Endothelial cell of umbilical vein (primary cell): ENCODE data around the gene SCN1B. TPM values are rescaled to one million over a fixed set of nuclear protein-coding genes. Genes with fewer than 3 reads are reported as not detected.

Experiments used
- BruUV-seq: library from RNA; stranded (reverse); fragments of 400-500 nt; replicated peaks from 2 replicates; lab custom pipeline; 2021; lab: Mats Ljungman, UMichigan
- CTCF ChIA-PET: fragments of 300-600, 350-600 bp; sonication (Branson Sonifier 250); formaldehyde crosslinking; loops from one replicate; lab custom pipeline; 2021; ENCODE audit warnings: antibody characterized with exemption, inconsistent platforms; lab: Charles Lee
- POLR2A ChIA-PET: fragments of 300-600, 350-600 bp; sonication (Branson Sonifier 250); formaldehyde crosslinking; loops from one replicate; lab custom pipeline; 2021; ENCODE audit warnings: antibody characterized with exemption, inconsistent platforms; lab: Charles Lee
- DNase-seq: peaks from one replicate; pipeline ENCODE4 v3.0.0-alpha.2; 2011; ENCODE audit warnings: low read depth, low spot score
- FAIRE-seq: peaks from 2 replicates; lab custom pipeline; 2011; peaks lifted over from hg19 to GRCh38; lab: Jason Lieb, UNC
- H2AFZ ChIP-seq: 2 replicates; pipeline ENCODE4 v1.6.0; 2012; ENCODE audit warnings: low read depth, low read length, control low read depth, inconsistent platforms
- H3K27ac ChIP-seq: 2 replicates; pipeline ENCODE4 v1.5.1; 2011; ENCODE audit warnings: low read depth, mild to moderate bottlenecking, control low read depth, low read length, moderate library complexity; ENCODE audit not compliant: insufficient read depth
- H3K27me3 ChIP-seq, 2 experiments: 2 replicates each; pipeline versions ENCODE4 v1.6.0 to v1.6.1; 2011; ENCODE audit warnings: low read length in 2 of 2, mixed read lengths in 1 of 2; ENCODE audit not compliant: control insufficient read depth in 2 of 2, insufficient read depth in 2 of 2
- H3K36me3 ChIP-seq, 2 experiments: 2 replicates in 1 of 2; 3 replicates in 1 of 2; pipeline ENCODE4 v1.5.1; 2011; ENCODE audit warnings: low read length in 2 of 2, mild to moderate bottlenecking in 1 of 2, moderate library complexity in 1 of 2; ENCODE audit not compliant: control insufficient read depth in 2 of 2, insufficient read depth in 2 of 2; ENCODE audit errors: extremely low read depth in 1 of 2
- H3K4me1 ChIP-seq: 3 replicates; pipeline ENCODE4 v1.5.1; 2011; ENCODE audit warnings: mild to moderate bottlenecking, low read length; ENCODE audit not compliant: control insufficient read depth, insufficient read depth; ENCODE audit errors: extremely low read depth
- H3K4me2 ChIP-seq: 2 replicates; pipeline ENCODE4 v1.6.1; 2011; ENCODE audit warnings: low read length, control low read depth, mixed read lengths; ENCODE audit not compliant: insufficient read depth
- H3K4me3 ChIP-seq, 3 experiments: fragments of 200-600 bp in 1 of 3; sonication (generic), shearing (Covaris generic) in 1 of 3; replicated peaks in 1 of 3; 2 replicates each; pipeline ENCODE4 v1.5.1; 2011 to 2016; ENCODE audit warnings: control low read depth in 3 of 3, low read length in 3 of 3, mild to moderate bottlenecking in 2 of 3, inconsistent platforms in 1 of 3, low read depth in 1 of 3, moderate library complexity in 1 of 3; ENCODE audit not compliant: insufficient read depth in 1 of 3
- H3K79me2 ChIP-seq: 2 replicates; pipeline ENCODE4 v1.6.0; 2012; ENCODE audit warnings: low read length, inconsistent platforms; ENCODE audit not compliant: control insufficient read depth, insufficient read depth
- H3K9ac ChIP-seq: replicated peaks from 2 replicates; pipeline ENCODE3; 2011; ENCODE audit warnings: low read length, control low read depth; ENCODE audit not compliant: insufficient read depth; ENCODE audit errors: extremely low read depth
- H3K9me1 ChIP-seq: replicated peaks from 3 replicates; pipeline ENCODE4 v1.6.0; 2011; ENCODE audit warnings: mild to moderate bottlenecking, low read length; ENCODE audit not compliant: control insufficient read depth, insufficient read depth; ENCODE audit errors: extremely low read depth
- H3K9me3 ChIP-seq: replicated peaks from 2 replicates; pipeline ENCODE4 v1.5.1; 2012; ENCODE audit warnings: low read length, inconsistent platforms; ENCODE audit not compliant: control insufficient read depth, insufficient read depth
- H4K20me1 ChIP-seq: replicated peaks from 2 replicates; pipeline ENCODE3; 2011; ENCODE audit warnings: mild to moderate bottlenecking, low read length; ENCODE audit not compliant: control insufficient read depth, insufficient read depth; ENCODE audit errors: extremely low read depth
- EZH2 ChIP-seq: IDR thresholded peaks from 2 replicates; pipeline ENCODE4 v1.6.1; 2012; ENCODE audit warnings: borderline replicate concordance, low read depth, mild to moderate bottlenecking, moderate library complexity, low read length, inconsistent platforms; ENCODE audit not compliant: severe bottlenecking
- FOS ChIP-seq: IDR thresholded peaks from 2 replicates; pipeline ENCODE4 v1.6.1; 2011; ENCODE audit warnings: mild to moderate bottlenecking, low read length, moderate library complexity, borderline replicate concordance; ENCODE audit not compliant: insufficient read depth
- GATA2 ChIP-seq: IDR thresholded peaks from 2 replicates; pipeline ENCODE4 v1.7.0; 2011; ENCODE audit warnings: low read depth, mild to moderate bottlenecking, moderate library complexity, mixed read lengths, low read length; ENCODE audit not compliant: insufficient read length, insufficient read depth
- JUN ChIP-seq: IDR thresholded peaks from 2 replicates; pipeline ENCODE4 v1.6.1; 2011; ENCODE audit warnings: borderline replicate concordance, low read depth; ENCODE audit not compliant: insufficient read length, insufficient read depth
- MYC ChIP-seq: IDR thresholded peaks from one replicate; pipeline ENCODE4 v1.6.1; 2011; ENCODE audit warnings: mild to moderate bottlenecking, low read depth, low read length
- POLR2A ChIP-seq: IDR thresholded peaks from 2 replicates; pipeline ENCODE4 v1.6.1; 2012; ENCODE audit warnings: low read depth, mild to moderate bottlenecking, control low read depth, low read length
- POLR2AphosphoS5 ChIP-seq: IDR thresholded peaks from 2 replicates; pipeline ENCODE4 v1.6.1; 2012; ENCODE audit warnings: low read depth, mild to moderate bottlenecking, control low read depth, low read length, moderate library complexity; ENCODE audit not compliant: insufficient read depth
- dilution Hi-C: fragments of 300-500 bp; cut with MboI; formaldehyde crosslinking; loops from one replicate; pipeline ENCODE4 v1.15.0; 2019; ENCODE audit warnings: low sequenced_read_pairs; ENCODE audit not compliant: extremely low pct_ligation_motif_present
- intact Hi-C: fragments of 100-400 bp; cut with micrococcal nuclease; formaldehyde crosslinking; loops from one replicate; pipeline ENCODE4 v1.10.0; 2022
- polyA plus RNA-seq, 4 experiments: library from polyadenylated mRNA; depleted of rRNA in 3 of 4; stranded (reverse) in 3 of 4; unstranded in 1 of 4; fragments of >200 nt; gene quantifications; 2 replicates each; pipeline versions ENCODE4 v1.2.1 to v1.2.3, GENCODE V29; 2011 to 2012; ENCODE audit warnings: missing spikeins in 1 of 4
- total RNA-seq: library from RNA; stranded (reverse); gene quantifications from 2 replicates; pipeline ENCODE4 v1.2.3, GENCODE V29; 2021
- TF ChIP-seq, protein P1 (sequence below): IDR thresholded peaks from 2 replicates; pipeline ENCODE4 v1.6.1; 2011; ENCODE audit not compliant: insufficient read depth, insufficient read length
- TF ChIP-seq, protein P2 (sequence below), 2 donors: IDR thresholded peaks; 1 replicate in 1 of 2; 2 replicates in 1 of 2; pipeline ENCODE4 v1.5.1; 2011; ENCODE audit warnings: low read length in 2 of 2, mild to moderate bottlenecking in 2 of 2, moderate library complexity in 2 of 2, control low read depth in 1 of 2, inconsistent platforms in 1 of 2, low read depth in 1 of 2; ENCODE audit not compliant: insufficient read depth in 1 of 2; ENCODE audit errors: extremely low read depth in 1 of 2

Gene SCN1B
- total and polyA plus RNA-seq, 2 donors (not counting 3 experiments of a cell fraction or from before 2014, with no cell fraction given): 11.2 to 14.2 TPM

DNA sequence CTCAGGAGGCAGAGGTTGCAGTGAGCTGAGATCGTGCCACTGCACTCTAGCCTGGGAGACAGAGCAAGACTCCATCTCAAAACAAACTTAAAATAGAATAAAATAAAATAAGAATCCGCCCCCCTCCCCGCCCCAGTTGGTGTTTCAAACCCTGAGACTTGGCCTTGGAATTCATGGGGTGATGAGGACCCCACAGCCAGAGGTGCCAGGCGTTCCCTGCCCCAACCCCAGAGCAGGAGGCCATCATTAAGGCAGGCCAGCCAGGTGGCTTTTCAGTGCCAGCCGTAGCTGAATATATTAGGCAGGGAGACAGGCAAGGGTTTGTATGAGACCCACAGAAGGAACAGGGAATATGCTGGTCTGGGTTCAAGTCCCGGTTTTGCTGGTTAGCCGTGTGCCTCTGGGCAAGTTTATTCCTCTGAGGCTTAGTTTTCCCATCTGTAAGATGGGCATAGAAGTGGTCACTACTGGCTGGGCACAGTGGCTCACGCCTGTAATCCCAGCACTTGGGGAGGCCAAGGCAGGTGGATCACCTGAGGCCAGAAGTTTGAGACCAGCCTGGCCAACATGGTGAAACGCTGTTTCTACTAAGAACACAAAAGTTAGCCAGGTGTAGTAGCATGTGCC is 23.5 kb downstream of the SCN1B start:
- intact Hi-C loops: no loop called here
- Histone ChIP-seq H3K79me2 (no peaks in the 10 kb centered on the region), H3K9me1 (no peaks in the 10 kb centered on the region), H3K4me1 (no peaks in the 10 kb centered on the region), H3K27ac (no peak overlapping the region), H3K4me2 (no peak overlapping the region), H4K20me1 (no peaks in the 10 kb centered on the region), H3K36me3 (no peaks in the 10 kb centered on the region), H2AFZ (no peak overlapping the region), H3K9ac (no peak overlapping the region), H3K9me3 (no peaks in the 10 kb centered on the region), H3K4me3 (no peak overlapping the region), H3K27me3 (peaks cover 0 to 3% of the 10 kb centered on the region in 2 experiments)
- ChIA-PET POLR2A (no interaction called here), CTCF (interaction anchor here (2.4 to 4.4 kb wide), 2 partner anchors 10 to 13 kb away, joined by 7 to 35 read pairs; no protein-coding TSS in a partner anchor)
- no peak for DNase-seq
- FAIRE-seq: no peak
- dilution Hi-C loops: no loop called here
- BruUV-seq: no TSS peak
- TF ChIP-seq EZH2 (no peak), FOS (no peak), MYC (no peak), GATA2 (no peak), POLR2AphosphoS5 (no peak), POLR2A (no peak), JUN (no peak)
- TF ChIP-seq, protein P1, sequence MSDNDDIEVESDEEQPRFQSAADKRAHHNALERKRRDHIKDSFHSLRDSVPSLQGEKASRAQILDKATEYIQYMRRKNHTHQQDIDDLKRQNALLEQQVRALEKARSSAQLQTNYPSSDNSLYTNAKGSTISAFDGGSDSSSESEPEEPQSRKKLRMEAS: no peak
- TF ChIP-seq, protein P2, sequence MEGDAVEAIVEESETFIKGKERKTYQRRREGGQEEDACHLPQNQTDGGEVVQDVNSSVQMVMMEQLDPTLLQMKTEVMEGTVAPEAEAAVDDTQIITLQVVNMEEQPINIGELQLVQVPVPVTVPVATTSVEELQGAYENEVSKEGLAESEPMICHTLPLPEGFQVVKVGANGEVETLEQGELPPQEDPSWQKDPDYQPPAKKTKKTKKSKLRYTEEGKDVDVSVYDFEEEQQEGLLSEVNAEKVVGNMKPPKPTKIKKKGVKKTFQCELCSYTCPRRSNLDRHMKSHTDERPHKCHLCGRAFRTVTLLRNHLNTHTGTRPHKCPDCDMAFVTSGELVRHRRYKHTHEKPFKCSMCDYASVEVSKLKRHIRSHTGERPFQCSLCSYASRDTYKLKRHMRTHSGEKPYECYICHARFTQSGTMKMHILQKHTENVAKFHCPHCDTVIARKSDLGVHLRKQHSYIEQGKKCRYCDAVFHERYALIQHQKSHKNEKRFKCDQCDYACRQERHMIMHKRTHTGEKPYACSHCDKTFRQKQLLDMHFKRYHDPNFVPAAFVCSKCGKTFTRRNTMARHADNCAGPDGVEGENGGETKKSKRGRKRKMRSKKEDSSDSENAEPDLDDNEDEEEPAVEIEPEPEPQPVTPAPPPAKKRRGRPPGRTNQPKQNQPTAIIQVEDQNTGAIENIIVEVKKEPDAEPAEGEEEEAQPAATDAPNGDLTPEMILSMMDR (IDR thresholded peaks at IDR 0.05; ENCODE audit: extremely low read depth in 1 of 2, insufficient read depth in 1 of 2, low read depth in 1 of 2, low read length in 2 of 2): no peak
